HEK293 (cell line): ENCODE data around the gene ETV6.

Source experiments
- CTCF ChIA-PET: fragments of 350-600 bp; formaldehyde crosslinking; extraction: SDS; loops from one replicate; lab custom pipeline; 2021; ENCODE audit warnings: antibody characterized with exemption; lab: Yijun Ruan, JAX
- POLR2A ChIA-PET: fragments of 300-600 bp; formaldehyde crosslinking; extraction: SDS; loops from one replicate; lab custom pipeline; 2020; ENCODE audit warnings: antibody characterized with exemption, inconsistent platforms; lab: Yijun Ruan, JAX
- H3K27ac ChIP-seq: fragments of 200-500 bp; sonication (Bioruptor generic); 2 replicates; pipeline ENCODE4 v1.5.1; 2014; ENCODE audit warnings: low read depth, low read length, control low read depth, inconsistent platforms; ENCODE audit errors: extremely low read depth
- H3K36me3 ChIP-seq, 2 experiments: fragments of 200-500 bp in 1 of 2; sonication (Bioruptor generic) in 1 of 2; 1 replicate in 1 of 2; 2 replicates in 1 of 2; pipeline ENCODE4 v1.5.1; 2014 to 2017; ENCODE audit warnings: inconsistent platforms in 2 of 2, low read length in 2 of 2; ENCODE audit not compliant: control insufficient read depth in 2 of 2, insufficient read depth in 1 of 2
- H3K4me1 ChIP-seq: fragments of 200-500 bp; sonication (Bioruptor generic); 2 replicates; pipeline ENCODE4 v1.5.1; 2014; ENCODE audit warnings: mild to moderate bottlenecking, low read length, inconsistent platforms; ENCODE audit not compliant: control insufficient read depth, insufficient read depth
- H3K4me3 ChIP-seq: 2 replicates; pipeline ENCODE4 v1.5.1; 2011; ENCODE audit warnings: low read depth, mild to moderate bottlenecking, control low read depth, low read length, moderate library complexity
- H3K9me3 ChIP-seq: fragments of 200-500 bp; sonication (Bioruptor generic); 2 replicates; pipeline ENCODE4 v1.5.1; 2014; ENCODE audit warnings: low read depth, low read length, inconsistent platforms; ENCODE audit not compliant: control insufficient read depth, insufficient read depth
- CTCF ChIP-seq: fragments of 450-650 bp; formaldehyde crosslinking; IDR thresholded peaks from 2 replicates; pipeline ENCODE4 v1.5.1; 2016; ENCODE audit warnings: missing biosample characterization, missing genetic modification characterization
- FEZF1 ChIP-seq: fragments of 450-650 bp; formaldehyde crosslinking; IDR thresholded peaks from 2 replicates; pipeline ENCODE4 v1.5.1; 2016; ENCODE audit warnings: missing biosample characterization, missing genetic modification characterization
- OVOL3 ChIP-seq: fragments of 450-650 bp; formaldehyde crosslinking; IDR thresholded peaks from 2 replicates; pipeline ENCODE4 v1.5.1; 2016; ENCODE audit warnings: missing biosample characterization, missing genetic modification characterization
- PRDM10 ChIP-seq: fragments of 450-650 bp; formaldehyde crosslinking; IDR thresholded peaks from 2 replicates; pipeline ENCODE4 v1.5.1; 2016; ENCODE audit warnings: missing biosample characterization, missing genetic modification characterization
- TSHZ1 ChIP-seq: fragments of 450-650 bp; formaldehyde crosslinking; IDR thresholded peaks from 2 replicates; pipeline ENCODE4 v1.5.1; 2016; ENCODE audit warnings: missing biosample characterization, missing genetic modification characterization, borderline replicate concordance
- ZBTB7A ChIP-seq: fragments of 450-650 bp; formaldehyde crosslinking; IDR thresholded peaks from 2 replicates; pipeline ENCODE4 v1.5.1; 2016; ENCODE audit warnings: low read depth, missing biosample characterization, missing genetic modification characterization
- ZNF140 ChIP-seq: fragments of 450-650 bp; formaldehyde crosslinking; IDR thresholded peaks from 2 replicates; pipeline ENCODE4 v1.5.1; 2016; ENCODE audit warnings: missing biosample characterization, missing genetic modification characterization
- ZNF174 ChIP-seq: fragments of 450-650 bp; formaldehyde crosslinking; IDR thresholded peaks from 2 replicates; pipeline ENCODE4 v1.5.0; 2017; ENCODE audit warnings: missing biosample characterization, mild to moderate bottlenecking, missing genetic modification characterization
- ZNF175 ChIP-seq: fragments of 450-650 bp; formaldehyde crosslinking; IDR thresholded peaks from 2 replicates; pipeline ENCODE4 v1.5.1; 2016; ENCODE audit warnings: missing biosample characterization, missing genetic modification characterization
- ZNF24 ChIP-seq: fragments of 450-650 bp; formaldehyde crosslinking; IDR thresholded peaks from 2 replicates; pipeline ENCODE4 v1.5.1; 2016; ENCODE audit warnings: missing biosample characterization, missing genetic modification characterization
- ZNF248 ChIP-seq: fragments of 450-650 bp; formaldehyde crosslinking; IDR thresholded peaks from 2 replicates; pipeline ENCODE4 v1.5.1; 2017; ENCODE audit warnings: missing biosample characterization, missing genetic modification characterization
- ZNF311 ChIP-seq: fragments of 450-650 bp; formaldehyde crosslinking; IDR thresholded peaks from 2 replicates; pipeline ENCODE4 v1.5.1; 2017; ENCODE audit warnings: missing biosample characterization, missing genetic modification characterization, borderline replicate concordance
- ZNF350 ChIP-seq: fragments of 450-650 bp; formaldehyde crosslinking; IDR thresholded peaks from 2 replicates; pipeline ENCODE4 v1.5.0; 2017; ENCODE audit warnings: missing biosample characterization, mild to moderate bottlenecking, missing genetic modification characterization
- ZNF354C ChIP-seq: fragments of 450-650 bp; formaldehyde crosslinking; IDR thresholded peaks from 2 replicates; pipeline ENCODE4 v1.5.1; 2016; ENCODE audit warnings: missing biosample characterization, missing genetic modification characterization, low read depth, borderline replicate concordance
- ZNF398 ChIP-seq: fragments of 450-650 bp; formaldehyde crosslinking; IDR thresholded peaks from 2 replicates; pipeline ENCODE4 v1.5.1; 2017; ENCODE audit warnings: missing biosample characterization, missing genetic modification characterization
- ZNF449 ChIP-seq: fragments of 450-650 bp; formaldehyde crosslinking; IDR thresholded peaks from 2 replicates; pipeline ENCODE4 v1.5.1; 2017; ENCODE audit warnings: missing biosample characterization, mild to moderate bottlenecking, missing genetic modification characterization, moderate library complexity
- ZNF473 ChIP-seq: fragments of 450-650 bp; formaldehyde crosslinking; IDR thresholded peaks from 2 replicates; pipeline ENCODE4 v1.5.1; 2017; ENCODE audit warnings: missing biosample characterization, missing genetic modification characterization
- ZNF558 ChIP-seq: fragments of 450-650 bp; formaldehyde crosslinking; IDR thresholded peaks from 2 replicates; pipeline ENCODE4 v1.5.1; 2016; ENCODE audit warnings: missing biosample characterization, missing genetic modification characterization
- ZNF624 ChIP-seq: fragments of 450-650 bp; formaldehyde crosslinking; IDR thresholded peaks from 2 replicates; pipeline ENCODE4 v1.5.1; 2017; ENCODE audit warnings: missing biosample characterization, missing genetic modification characterization
- ZNF639 ChIP-seq: fragments of 450-650 bp; formaldehyde crosslinking; IDR thresholded peaks from 2 replicates; pipeline ENCODE4 v1.5.1; 2016; ENCODE audit warnings: missing biosample characterization, missing genetic modification characterization
- ZNF701 ChIP-seq: fragments of 450-650 bp; formaldehyde crosslinking; IDR thresholded peaks from 2 replicates; pipeline ENCODE4 v1.5.1; 2016; ENCODE audit warnings: missing biosample characterization, missing genetic modification characterization
- ZNF768 ChIP-seq: fragments of 450-650 bp; formaldehyde crosslinking; IDR thresholded peaks from 2 replicates; pipeline ENCODE4 v1.5.1; 2018; ENCODE audit warnings: missing biosample characterization, mild to moderate bottlenecking, missing genetic modification characterization
- ZNF791 ChIP-seq: fragments of 450-650 bp; formaldehyde crosslinking; IDR thresholded peaks from 2 replicates; pipeline ENCODE4 v1.5.1; 2016; ENCODE audit warnings: missing biosample characterization, missing genetic modification characterization

The ETV6 gene

GRCh38 chr12:11701433-11701832 lies 52.0 kb downstream of the ETV6 start:
- Histone ChIP-seq H3K9me3 (no peaks in the 10 kb centered on the region), H3K4me3 (no peak overlapping the region), H3K27ac (no peak overlapping the region), H3K36me3 (no peaks in the 10 kb centered on the region), H3K4me1 (no peaks in the 10 kb centered on the region)
- ChIA-PET POLR2A (no interaction called here), CTCF (interaction anchor here (1.2 kb wide), 1 partner anchor 120 kb away, joined by 3 read pairs; no protein-coding TSS in a partner anchor)
- no peak for TF ChIP-seq ZNF791 (tag by site-specific recombination)
- no peak for TF ChIP-seq TSHZ1 (tag by site-specific recombination)
- TF ChIP-seq ZNF248 (tag by site-specific recombination), result no peak
- TF ChIP-seq ZNF174 (tag by site-specific recombination), result no peak
- no peak for TF ChIP-seq ZNF175 (tag by site-specific recombination)
- no peak for TF ChIP-seq ZNF140 (tag by site-specific recombination)
- TF ChIP-seq ZNF639 (tag by site-specific recombination), result no peak
- TF ChIP-seq CTCF (tag by site-specific recombination), result no peak
- TF ChIP-seq ZNF473, result no peak
- TF ChIP-seq ZNF311, result no peak
- no peak for TF ChIP-seq ZNF350 (tag by site-specific recombination)
- TF ChIP-seq FEZF1 (tag by site-specific recombination), result no peak
- no peak for TF ChIP-seq ZNF701
- no peak for TF ChIP-seq ZNF354C (tag by site-specific recombination)
- TF ChIP-seq ZBTB7A (tag by site-specific recombination), result no peak
- TF ChIP-seq ZNF398 (tag by site-specific recombination), result no peak
- TF ChIP-seq ZNF624, result no peak

GRCh38 chr12:11702959-11703358 lies 53.5 kb downstream of the ETV6 start:
- POLR2A ChIA-PET, result no interaction called here
- H3K27ac ChIP-seq, result no peak overlapping the region
- H3K36me3 ChIP-seq, result no peaks in the 10 kb centered on the region
- H3K9me3 ChIP-seq, result no peaks in the 10 kb centered on the region
- H3K4me3 ChIP-seq, result no peak overlapping the region
- CTCF ChIA-PET, result no interaction called here
- H3K4me1 ChIP-seq, result peaks cover 3% of the 10 kb centered on the region; the same call in 1 of the 2 replicates
- TF ChIP-seq ZNF768 (tag by site-specific recombination), result no peak
- TF ChIP-seq ZNF449 (tag by site-specific recombination), result no peak
- no peak for TF ChIP-seq ZNF558
- TF ChIP-seq ZNF140 (tag by site-specific recombination), result no peak
- TF ChIP-seq ZNF24 (tag by site-specific recombination), result no peak
- TF ChIP-seq OVOL3 (tag by site-specific recombination), result no peak
- TF ChIP-seq PRDM10, result no peak
